DOHH2 (cell line): ENCODE measurements around the gene UGT1A5.

Source experiments
- CTCF ChIP-seq: fragments of 200-600 bp; sonication (generic); IDR thresholded peaks from one replicate; pipeline ENCODE4 v1.5.1; 2014; ENCODE audit warnings: antibody characterized with exemption, mild to moderate bottlenecking, low read depth, low read length; ENCODE audit not compliant: poor library complexity, severe bottlenecking
- EZH2phosphoT487 ChIP-seq: fragments of 200-600 bp; sonication (generic); IDR thresholded peaks from 2 replicates; pipeline ENCODE4 v1.6.1; 2017; ENCODE audit warnings: borderline replicate concordance, mild to moderate bottlenecking, antibody characterized with exemption, low read length, moderate library complexity, mixed read lengths

GRCh38 chr2:233679196-233679595, 33.5 kb upstream of the UGT1A5 start:
- TF ChIP-seq CTCF (no peak), EZH2phosphoT487 (no peak)
